ENCODE data around the gene SRL. TPM values are rescaled to one million over a fixed set of nuclear protein-coding genes. Genes with fewer than 3 reads are reported as not detected.

The SRL gene
- total RNA-seq, 2 donors from 2014 or later: 2.6 to 5.3 TPM

DNA sequence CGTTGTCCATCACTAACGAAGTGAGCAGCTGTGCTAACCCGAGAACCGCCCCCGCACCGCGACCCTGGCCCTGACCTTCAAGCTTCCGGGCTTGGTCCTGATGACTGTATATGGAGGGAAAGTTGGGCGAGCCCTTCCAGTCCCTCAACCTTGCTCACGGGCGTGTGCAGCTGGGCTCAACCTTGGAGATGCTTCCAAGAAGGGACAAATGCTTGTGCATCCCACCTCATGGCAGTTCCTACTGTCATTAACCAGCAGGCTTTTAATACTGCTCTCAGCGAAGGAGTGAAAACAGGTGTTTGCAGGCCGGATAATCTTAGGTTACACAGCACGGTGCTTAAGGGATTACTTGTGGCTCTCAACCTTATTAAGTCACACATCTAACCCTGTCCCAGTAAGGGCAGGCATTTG is 33.5 kb downstream of the SRL start:
- WGBS: 90% methylated on average over 7 of the region's 14 CpGs
- intact Hi-C loops (cut with DNase I): no loop called here
- no peaks in the 10 kb centered on the region for H3K4me1 ChIP-seq (replicated peaks)
- H3K36me3 ChIP-seq: no peaks in the 10 kb centered on the region
- H3K27me3 ChIP-seq (replicated peaks; ENCODE audit: insufficient read depth): no peaks in the 10 kb centered on the region
- H3K27ac ChIP-seq: no peak overlapping the region
- H3K4me3 ChIP-seq: no peak overlapping the region
- TF ChIP-seq CTCF (IDR thresholded peaks at IDR 0.05): no peak
- no peak for TF ChIP-seq POLR2AphosphoS5 (IDR thresholded peaks at IDR 0.05)
- TF ChIP-seq POLR2A (IDR thresholded peaks at IDR 0.05): no peak
- H3K9me3 ChIP-seq: no peaks in the 10 kb centered on the region
- no peak for DNase-seq (ENCODE audit: low spot score)

- Histone ChIP-seq H3K27me3 (replicated peaks; ENCODE audit: insufficient read depth) (no peaks in the 10 kb centered on the region), H3K9me3 (no peaks in the 10 kb centered on the region), H3K4me3 (no peak overlapping the region), H3K4me1 (replicated peaks) (no peaks in the 10 kb centered on the region), H3K27ac (no peak overlapping the region), H3K36me3 (no peaks in the 10 kb centered on the region)
- TF ChIP-seq POLR2A (IDR thresholded peaks at IDR 0.05) (no peak), CTCF (IDR thresholded peaks at IDR 0.05) (no peak)
- WGBS: 96% methylated on average over 23 of the region's 23 CpGs
- no peak for DNase-seq (ENCODE audit: low spot score)
- intact Hi-C loops (cut with DNase I): no loop called here
Measured at GRCh38 chr16:4207683-4208340, 34.1 kb downstream of the SRL start.

DNA sequence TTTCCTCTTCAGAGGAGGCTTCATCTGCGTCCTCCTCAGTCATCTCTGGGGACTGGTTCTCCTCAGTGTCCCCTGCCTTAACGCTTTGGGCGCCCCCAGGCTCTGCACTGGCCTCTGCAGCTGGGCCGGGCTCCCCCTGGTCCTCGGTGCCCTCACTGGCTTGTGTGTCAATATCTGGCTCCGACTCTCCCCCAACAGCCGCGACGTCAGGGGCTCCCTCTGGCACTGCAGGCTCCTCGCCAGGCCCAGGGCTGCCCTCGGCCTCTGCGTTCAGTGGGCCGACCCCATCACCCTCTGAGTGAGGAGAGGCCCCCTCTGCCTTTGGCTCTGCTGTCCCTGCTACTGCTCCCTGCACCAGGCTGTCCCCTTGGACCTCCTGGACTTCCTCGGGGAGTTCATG is 34.7 kb downstream of the SRL start:
- TF ChIP-seq CTCF (IDR thresholded peaks at IDR 0.05): no peak
- no peak for TF ChIP-seq POLR2AphosphoS5 (IDR thresholded peaks at IDR 0.05)
- no peak for TF ChIP-seq POLR2A (IDR thresholded peaks at IDR 0.05)
- H3K27ac ChIP-seq: no peak overlapping the region
- 79% methylated on average over 14 of the region's 14 CpGs for WGBS
- DNase-seq (ENCODE audit: low spot score): no peak
- intact Hi-C loops (cut with DNase I): no loop called here
- H3K27me3 ChIP-seq (replicated peaks; ENCODE audit: insufficient read depth): no peaks in the 10 kb centered on the region
- no peaks in the 10 kb centered on the region for H3K9me3 ChIP-seq
- H3K36me3 ChIP-seq: no peaks in the 10 kb centered on the region
- no peaks in the 10 kb centered on the region for H3K4me1 ChIP-seq (replicated peaks)
- no peak overlapping the region for H3K4me3 ChIP-seq

DNA sequence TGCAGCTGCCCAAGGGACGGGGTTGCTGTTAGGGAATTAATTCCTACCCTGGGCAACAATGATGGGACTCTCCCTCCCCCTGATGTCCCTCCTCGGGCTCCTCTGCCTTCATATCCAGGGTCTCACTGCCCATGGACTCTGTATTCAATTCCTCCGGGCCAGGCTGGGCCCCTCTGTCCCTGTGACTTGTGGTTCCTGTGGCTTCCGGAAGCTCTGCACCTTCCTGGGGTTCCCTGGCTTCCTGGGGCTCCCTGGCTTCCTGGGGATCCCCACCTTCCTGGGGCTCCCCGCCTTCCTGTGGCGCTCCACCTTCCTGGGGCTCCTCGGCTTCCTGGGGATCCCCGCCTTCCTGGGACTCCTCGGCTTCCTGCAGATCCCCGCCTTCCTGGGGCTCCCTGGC is 35.2 kb downstream of the SRL start:
- Histone ChIP-seq H3K36me3 (no peaks in the 10 kb centered on the region), H3K4me1 (replicated peaks) (no peaks in the 10 kb centered on the region), H3K9me3 (no peaks in the 10 kb centered on the region), H3K27me3 (replicated peaks; ENCODE audit: insufficient read depth) (no peaks in the 10 kb centered on the region), H3K27ac (no peak overlapping the region), H3K4me3 (no peak overlapping the region)
- intact Hi-C loops (cut with DNase I): no loop called here
- no peak for DNase-seq (ENCODE audit: low spot score)
- TF ChIP-seq POLR2A (IDR thresholded peaks at IDR 0.05): no peak
- no peak for TF ChIP-seq CTCF (IDR thresholded peaks at IDR 0.05)
- TF ChIP-seq POLR2AphosphoS5 (IDR thresholded peaks at IDR 0.05): no peak
- WGBS: 80% methylated on average over 10 of the region's 10 CpGs

GRCh38 chr16:4205971-4206370 is 35.9 kb downstream of the SRL start:
- 84% methylated on average over 8 of the region's 8 CpGs for WGBS
- H3K4me3 ChIP-seq: no peak overlapping the region
- DNase-seq (ENCODE audit: low spot score): no peak
- H3K36me3 ChIP-seq: no peaks in the 10 kb centered on the region
- H3K4me1 ChIP-seq (replicated peaks): no peaks in the 10 kb centered on the region
- H3K27ac ChIP-seq: no peak overlapping the region
- intact Hi-C loops (cut with DNase I): no loop called here
- TF ChIP-seq POLR2AphosphoS5 (IDR thresholded peaks at IDR 0.05) (no peak), POLR2A (IDR thresholded peaks at IDR 0.05) (no peak), CTCF (IDR thresholded peaks at IDR 0.05) (no peak)
- H3K9me3 ChIP-seq: no peaks in the 10 kb centered on the region
- no peaks in the 10 kb centered on the region for H3K27me3 ChIP-seq (replicated peaks; ENCODE audit: insufficient read depth)

All from prostate gland (tissue), 2 donors.